Endothelial cell (in vitro differentiated cells): Measurements from ENCODE around the gene PIGM. TPM values are rescaled to one million over a fixed set of nuclear protein-coding genes. Genes with fewer than 3 reads are reported as not detected.
"Not testable (repeated sequence)": the region's sequence is repeated elsewhere in the genome, so short reads cannot be mapped to it uniquely, and the experiment has no call there.

Experiments used
- DNase-seq: peaks from one replicate; pipeline ENCODE4 v3.0.0; 2021; ENCODE audit warnings: low spot score
- H3K27ac Mint-ChIP-seq: one replicate; pipeline ENCODE4 v1.8.0; 2021; ENCODE audit warnings: mixed read lengths, inconsistent platforms; ENCODE audit not compliant: unreplicated experiment
- H3K27me3 Mint-ChIP-seq: one replicate; pipeline ENCODE4 v1.8.0; 2021; ENCODE audit warnings: mild to moderate bottlenecking, moderate library complexity, mixed read lengths, inconsistent platforms; ENCODE audit not compliant: unreplicated experiment
- H3K36me3 Mint-ChIP-seq: one replicate; pipeline ENCODE4 v1.8.0; 2021; ENCODE audit warnings: mild to moderate bottlenecking, low read depth, mixed read lengths, inconsistent platforms; ENCODE audit not compliant: unreplicated experiment
- H3K4me1 Mint-ChIP-seq: one replicate; pipeline ENCODE4 v1.8.0; 2021; ENCODE audit warnings: mild to moderate bottlenecking, mixed read lengths, inconsistent platforms; ENCODE audit not compliant: unreplicated experiment
- H3K4me3 Mint-ChIP-seq: one replicate; pipeline ENCODE4 v1.8.0; 2021; ENCODE audit warnings: mild to moderate bottlenecking, mixed read lengths, inconsistent platforms; ENCODE audit not compliant: unreplicated experiment
- H3K9me3 Mint-ChIP-seq: one replicate; pipeline ENCODE4 v1.8.0; 2021; ENCODE audit warnings: mixed read lengths, inconsistent platforms; ENCODE audit not compliant: unreplicated experiment
- CTCF ChIP-seq: fragments of 200-600 bp; sonication (generic); IDR thresholded peaks from one replicate; pipeline ENCODE4 v1.5.0; 2021; ENCODE audit warnings: antibody characterized with exemption; ENCODE audit not compliant: unreplicated experiment
- total RNA-seq: library from RNA; stranded (reverse); fragmentation: NEBNext Ultra II Directional; extraction: Animal tissue kit (Norgen Biotek cat#: 25700); gene quantifications from one replicate; pipeline ENCODE4 v1.2.1, GENCODE V29; 2021; ENCODE audit not compliant: unreplicated experiment

The PIGM gene
- total RNA-seq, 1 donor from 2014 or later, result 6.0 TPM

DNA sequence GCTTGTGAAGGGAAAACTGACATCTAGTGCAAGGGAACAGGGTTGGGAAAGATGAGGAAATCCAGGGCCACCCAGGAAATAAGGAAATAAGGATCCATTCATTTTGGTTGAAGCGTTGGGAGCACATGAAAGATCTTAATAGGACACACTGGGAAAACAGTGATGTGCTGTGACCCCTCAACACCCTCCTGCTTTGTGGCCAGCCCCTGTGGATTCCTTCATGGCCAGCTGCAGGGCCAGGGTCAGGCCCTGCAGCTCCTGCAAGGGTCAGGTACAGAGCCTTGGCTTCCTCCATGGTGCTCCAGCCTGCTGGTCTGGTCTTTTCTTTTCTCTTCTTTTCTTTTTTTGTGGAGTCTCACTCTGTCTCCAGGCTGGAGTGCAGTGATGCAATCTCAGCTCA is 18.8 kb upstream of the PIGM start:
- Mint-ChIP-seq H3K36me3 (no peaks in the 10 kb centered on the region), H3K4me3 (no peak overlapping the region), H3K9me3 (no peaks in the 10 kb centered on the region), H3K27ac (no peak overlapping the region), H3K27me3 (peaks cover 5% of the 10 kb centered on the region), H3K4me1 (peaks cover 19% of the 10 kb centered on the region)
- TF ChIP-seq CTCF, result no peak
- DNase-seq, result no peak

DNA sequence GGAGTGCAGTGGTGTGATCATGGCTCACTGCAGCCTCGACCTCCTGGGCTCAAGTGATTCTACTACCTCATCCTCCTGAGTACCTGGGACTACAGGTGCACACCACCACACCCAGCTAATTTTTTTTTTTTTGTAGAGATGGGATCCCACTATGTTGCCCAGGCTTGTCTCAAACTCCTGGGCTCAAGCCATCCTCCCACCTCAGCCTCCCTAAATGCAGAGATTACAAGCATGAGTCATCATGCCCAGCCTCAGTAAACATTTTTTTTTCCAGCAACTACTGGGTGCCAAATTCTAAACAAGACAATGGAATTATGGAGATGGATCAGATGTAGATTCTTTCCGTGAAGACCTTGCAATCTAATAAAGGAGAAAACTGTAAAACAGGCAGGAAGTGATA is 18.4 kb upstream of the PIGM start:
- H3K27ac Mint-ChIP-seq, H3K36me3 Mint-ChIP-seq, H3K4me3 Mint-ChIP-seq, H3K9me3 Mint-ChIP-seq, DNase-seq, H3K27me3 Mint-ChIP-seq: not testable (repeated sequence)
- peaks cover 19% of the 10 kb centered on the region for H3K4me1 Mint-ChIP-seq

DNA sequence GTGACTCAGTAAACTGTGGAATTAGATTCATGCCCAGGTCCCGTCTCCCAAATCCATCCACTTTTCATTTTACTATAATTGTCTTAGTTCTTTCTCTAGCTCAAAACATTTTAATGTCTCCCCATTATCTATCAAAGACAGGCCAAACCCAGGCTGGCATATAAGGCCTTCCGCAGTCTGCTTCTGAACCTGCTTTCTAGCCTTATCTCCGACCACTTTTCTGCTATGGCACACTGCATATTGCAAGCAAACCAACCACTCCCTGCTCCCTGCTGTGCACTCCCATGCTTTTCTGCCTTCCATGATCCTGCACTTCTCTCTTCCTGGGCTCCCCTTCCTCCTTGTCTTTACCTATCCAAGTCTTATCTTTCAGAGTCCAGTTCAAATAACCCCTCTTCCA is 17.3 kb upstream of the PIGM start:
- no peak overlapping the region for H3K4me3 Mint-ChIP-seq
- peaks cover 5% of the 10 kb centered on the region for H3K27me3 Mint-ChIP-seq
- H3K9me3 Mint-ChIP-seq, result no peaks in the 10 kb centered on the region
- H3K27ac Mint-ChIP-seq, result no peak overlapping the region
- DNase-seq, result no peak
- no peaks in the 10 kb centered on the region for H3K36me3 Mint-ChIP-seq
- peaks cover 19% of the 10 kb centered on the region for H3K4me1 Mint-ChIP-seq
- TF ChIP-seq CTCF, result no peak

GRCh38 chr1:160048335-160048734 is 16.5 kb upstream of the PIGM start:
- TF ChIP-seq CTCF, result no peak
- Mint-ChIP-seq H3K4me1 (peaks cover 19% of the 10 kb centered on the region), H3K4me3 (no peak overlapping the region), H3K9me3 (no peaks in the 10 kb centered on the region), H3K27ac (no peak overlapping the region), H3K36me3 (no peaks in the 10 kb centered on the region), H3K27me3 (peaks cover 6% of the 10 kb centered on the region)
- no peak for DNase-seq

- Mint-ChIP-seq H3K27ac (peak overlapping the region; percentile 38), H3K27me3 (peaks cover 10% of the 10 kb centered on the region), H3K36me3 (no peaks in the 10 kb centered on the region), H3K9me3 (no peaks in the 10 kb centered on the region), H3K4me3 (no peak overlapping the region), H3K4me1 (peaks cover 19% of the 10 kb centered on the region)
- no peak for DNase-seq
- no peak for TF ChIP-seq CTCF
These were observed 15.6 kb upstream of the PIGM start for GRCh38 chr1:160047111-160047991.
